Ascending aorta (tissue), 2 donors: Measurements from ENCODE around the gene DCP2. TPM values are rescaled to one million over a fixed set of nuclear protein-coding genes. Genes with fewer than 3 reads are reported as not detected.

Source experiments
- DNase-seq, 2 donors: peaks; one replicate each; pipeline ENCODE4 v3.0.0-alpha.2; 2019; ENCODE audit warnings: low spot score in 2 of 2
- H3K27ac ChIP-seq, 2 donors: fragments of 200-600 bp; sonication (generic); one replicate each; pipeline ENCODE4 v1.5.1; 2016 to 2017; ENCODE audit warnings: mild to moderate bottlenecking in 1 of 2
- H3K27me3 ChIP-seq: fragments of 200-600 bp; sonication (generic); one replicate; pipeline ENCODE4 v1.5.1; 2017
- H3K36me3 ChIP-seq, 2 donors: fragments of 200-600 bp; sonication (generic); one replicate each; pipeline ENCODE4 v1.5.1; 2016
- H3K4me1 ChIP-seq, 2 donors: fragments of 200-600 bp; sonication (generic); one replicate each; pipeline ENCODE4 v1.5.1; 2016 to 2017; ENCODE audit warnings: mild to moderate bottlenecking in 1 of 2
- H3K4me3 ChIP-seq, 2 donors: fragments of 200-600 bp; sonication (generic); one replicate each; pipeline ENCODE4 v1.5.1; 2016 to 2017; ENCODE audit warnings: mild to moderate bottlenecking in 1 of 2
- H3K9me3 ChIP-seq, 2 donors: fragments of 200-600 bp; sonication (generic); one replicate each; pipeline ENCODE4 v1.5.1; 2016
- CTCF ChIP-seq, 3 experiments: fragments of 200-600 bp in 2 of 3; fragments of 450-650 bp in 1 of 3; sonication (generic) in 2 of 3; IDR thresholded peaks; one replicate each; pipeline ENCODE4 v1.5.1; 2016 to 2019; ENCODE audit warnings: antibody characterized with exemption in 3 of 3, mild to moderate bottlenecking in 1 of 3, moderate library complexity in 1 of 3
- intact Hi-C: fragments of 100-400 bp; cut with DNase I; formaldehyde crosslinking; loops from one replicate; pipeline ENCODE4 v1.15.1; 2023
- total RNA-seq: library from RNA; depleted of rRNA; stranded (reverse); fragments of >200 nt; gene quantifications from one replicate; pipeline ENCODE4 v1.1.0, GENCODE V29; 2016

The DCP2 gene
- total RNA-seq, 1 donor from 2014 or later, result 24.6 TPM

- Histone ChIP-seq H3K4me3 (no peak overlapping the region), H3K27me3 (no peaks in the 10 kb centered on the region), H3K4me1 (no peaks in the 10 kb centered on the region), H3K9me3 (no peaks in the 10 kb centered on the region), H3K36me3 (peaks cover 10 to 37% of the 10 kb centered on the region in 2 donors), H3K27ac (no peak overlapping the region)
- intact Hi-C loops, result no loop called here
- no peak for TF ChIP-seq CTCF (IDR thresholded peaks at IDR 0.05)
- no peak for DNase-seq
These were observed 47.6 kb downstream of the DCP2 start for GRCh38 chr5:113024076-113024697.

GRCh38 chr5:113025596-113025995 is 49.0 kb downstream of the DCP2 start:
- no peak overlapping the region for H3K27ac ChIP-seq
- no peak for TF ChIP-seq CTCF (IDR thresholded peaks at IDR 0.05)
- no peaks in the 10 kb centered on the region for H3K4me1 ChIP-seq
- no peak for DNase-seq
- peaks cover 10 to 36% of the 10 kb centered on the region in 2 donors for H3K36me3 ChIP-seq
- H3K4me3 ChIP-seq, result no peak overlapping the region
- intact Hi-C loops, result no loop called here
- H3K9me3 ChIP-seq, result no peaks in the 10 kb centered on the region
- no peaks in the 10 kb centered on the region for H3K27me3 ChIP-seq

- H3K27me3 ChIP-seq, result no peaks in the 10 kb centered on the region
- H3K4me1 ChIP-seq, result no peaks in the 10 kb centered on the region
- H3K9me3 ChIP-seq, result no peaks in the 10 kb centered on the region
- no peak for TF ChIP-seq CTCF (IDR thresholded peaks at IDR 0.05)
- H3K4me3 ChIP-seq, result no peak overlapping the region
- H3K27ac ChIP-seq, result no peak overlapping the region
- peaks cover 10 to 31% of the 10 kb centered on the region in 2 donors for H3K36me3 ChIP-seq
- no peak for DNase-seq
- intact Hi-C loops, result no loop called here
These were observed 49.6 kb downstream of the DCP2 start for GRCh38 chr5:113026211-113026610.

GRCh38 chr5:113027015-113027414 is 50.4 kb downstream of the DCP2 start:
- no peaks in the 10 kb centered on the region for H3K27me3 ChIP-seq
- intact Hi-C loops, result no loop called here
- H3K9me3 ChIP-seq, result no peaks in the 10 kb centered on the region
- H3K4me3 ChIP-seq, result no peak overlapping the region
- no peak for TF ChIP-seq CTCF (IDR thresholded peaks at IDR 0.05)
- no peaks in the 10 kb centered on the region for H3K4me1 ChIP-seq
- peaks cover 10 to 31% of the 10 kb centered on the region in 2 donors for H3K36me3 ChIP-seq
- H3K27ac ChIP-seq, result no peak overlapping the region
- DNase-seq, result no peak

- DNase-seq, result no peak
- TF ChIP-seq CTCF (IDR thresholded peaks at IDR 0.05), result no peak
- H3K9me3 ChIP-seq, result no peaks in the 10 kb centered on the region
- no peak overlapping the region for H3K4me3 ChIP-seq
- intact Hi-C loops, result no loop called here
- H3K36me3 ChIP-seq, result peaks cover 10 to 31% of the 10 kb centered on the region in 2 donors
- no peaks in the 10 kb centered on the region for H3K4me1 ChIP-seq
- no peak overlapping the region for H3K27ac ChIP-seq
- H3K27me3 ChIP-seq, result no peaks in the 10 kb centered on the region
These were observed 50.8 kb downstream of the DCP2 start for GRCh38 chr5:113027431-113027830.

GRCh38 chr5:113029614-113030013 is 53.0 kb downstream of the DCP2 start:
- H3K4me1 ChIP-seq, result no peaks in the 10 kb centered on the region

More at GRCh38 chr5:113029614-113030013, 53.0 kb downstream of the DCP2 start:
- intact Hi-C loops, result no loop called here
- no peak for DNase-seq
- H3K27me3 ChIP-seq, result no peaks in the 10 kb centered on the region
- no peak overlapping the region for H3K4me3 ChIP-seq
- H3K36me3 ChIP-seq, result peaks cover 10 to 27% of the 10 kb centered on the region in 2 donors
- H3K9me3 ChIP-seq, result no peaks in the 10 kb centered on the region
- no peak for TF ChIP-seq CTCF (IDR thresholded peaks at IDR 0.05)
- H3K27ac ChIP-seq, result no peak overlapping the region
